ENCODE measurements around the gene KNDC1.

The KNDC1 gene

GRCh38 chr10:133156674-133157579 lies 3.1 kb upstream of the KNDC1 start:
- Histone ChIP-seq H3K27ac (ENCODE audit: low read depth, low read length) (no peak overlapping the region), H3K4me3 (ENCODE audit: low read depth, low read length) (no peak overlapping the region), H3K27me3 (ENCODE audit: insufficient read depth, low read length) (peaks cover 62% of the 10 kb centered on the region), H3K4me1 (ENCODE audit: control insufficient read depth, insufficient read depth, low read length, unreplicated experiment) (no peaks in the 10 kb centered on the region), H2AFZ (ENCODE audit: low read length, unreplicated experiment) (no peak overlapping the region), H3K79me2 (ENCODE audit: control insufficient read depth, insufficient read depth, low read length, unreplicated experiment) (no peaks in the 10 kb centered on the region), H3K36me3 (ENCODE audit: insufficient read depth, low read length) (no peaks in the 10 kb centered on the region)

GRCh38 chr10:133157662-133158436 lies 2.2 kb upstream of the KNDC1 start:
- Histone ChIP-seq H3K36me3 (ENCODE audit: insufficient read depth, low read length) (no peaks in the 10 kb centered on the region), H3K27me3 (ENCODE audit: insufficient read depth, low read length) (peaks cover 62% of the 10 kb centered on the region), H3K79me2 (ENCODE audit: control insufficient read depth, insufficient read depth, low read length, unreplicated experiment) (no peaks in the 10 kb centered on the region), H3K27ac (ENCODE audit: low read depth, low read length) (no peak overlapping the region), H3K4me3 (ENCODE audit: low read depth, low read length) (no peak overlapping the region), H2AFZ (ENCODE audit: low read length, unreplicated experiment) (no peak overlapping the region), H3K4me1 (ENCODE audit: control insufficient read depth, insufficient read depth, low read length, unreplicated experiment) (no peaks in the 10 kb centered on the region)

- H3K27ac ChIP-seq (ENCODE audit: low read depth, low read length), result no peak overlapping the region
- no peaks in the 10 kb centered on the region for H3K4me1 ChIP-seq (ENCODE audit: control insufficient read depth, insufficient read depth, low read length, unreplicated experiment)
- H3K27me3 ChIP-seq (ENCODE audit: insufficient read depth, low read length), result peaks cover 62% of the 10 kb centered on the region
- no peaks in the 10 kb centered on the region for H3K79me2 ChIP-seq (ENCODE audit: control insufficient read depth, insufficient read depth, low read length, unreplicated experiment)
- no peak overlapping the region for H3K4me3 ChIP-seq (ENCODE audit: low read depth, low read length)
- no peaks in the 10 kb centered on the region for H3K36me3 ChIP-seq (ENCODE audit: insufficient read depth, low read length)
- H2AFZ ChIP-seq (ENCODE audit: low read length, unreplicated experiment), result no peak overlapping the region
These were observed 1.6 kb upstream of the KNDC1 start for GRCh38 chr10:133158437-133158755.

GRCh38 chr10:133158756-133159610 lies 1.0 kb upstream of the KNDC1 start:
- H3K4me1 ChIP-seq (ENCODE audit: control insufficient read depth, insufficient read depth, low read length, unreplicated experiment), result no peaks in the 10 kb centered on the region
- H3K27me3 ChIP-seq (ENCODE audit: insufficient read depth, low read length), result peaks cover 58% of the 10 kb centered on the region
- no peak overlapping the region for H3K4me3 ChIP-seq (ENCODE audit: low read depth, low read length)
- H3K27ac ChIP-seq (ENCODE audit: low read depth, low read length), result no peak overlapping the region
- no peaks in the 10 kb centered on the region for H3K36me3 ChIP-seq (ENCODE audit: insufficient read depth, low read length)
- H2AFZ ChIP-seq (ENCODE audit: low read length, unreplicated experiment), result no peak overlapping the region
- no peaks in the 10 kb centered on the region for H3K79me2 ChIP-seq (ENCODE audit: control insufficient read depth, insufficient read depth, low read length, unreplicated experiment)

GRCh38 chr10:133159611-133159949 lies 439 bp upstream of the KNDC1 start:
- Histone ChIP-seq H3K4me3 (ENCODE audit: low read depth, low read length) (no peak overlapping the region), H3K27me3 (ENCODE audit: insufficient read depth, low read length) (peaks cover 52% of the 10 kb centered on the region), H3K36me3 (ENCODE audit: insufficient read depth, low read length) (no peaks in the 10 kb centered on the region), H2AFZ (ENCODE audit: low read length, unreplicated experiment) (no peak overlapping the region), H3K27ac (ENCODE audit: low read depth, low read length) (no peak overlapping the region), H3K4me1 (ENCODE audit: control insufficient read depth, insufficient read depth, low read length, unreplicated experiment) (no peaks in the 10 kb centered on the region), H3K79me2 (ENCODE audit: control insufficient read depth, insufficient read depth, low read length, unreplicated experiment) (no peaks in the 10 kb centered on the region)

- H3K27me3 ChIP-seq (ENCODE audit: insufficient read depth, low read length), result peaks cover 49% of the 10 kb centered on the region
- peak overlapping the region; percentile 60 for H2AFZ ChIP-seq (ENCODE audit: low read length, unreplicated experiment)
- no peaks in the 10 kb centered on the region for H3K79me2 ChIP-seq (ENCODE audit: control insufficient read depth, insufficient read depth, low read length, unreplicated experiment)
- H3K4me3 ChIP-seq (ENCODE audit: low read depth, low read length), result peak overlapping the region; percentile 78
- H3K4me1 ChIP-seq (ENCODE audit: control insufficient read depth, insufficient read depth, low read length, unreplicated experiment), result no peaks in the 10 kb centered on the region
- no peak overlapping the region for H3K27ac ChIP-seq (ENCODE audit: low read depth, low read length)
- H3K36me3 ChIP-seq (ENCODE audit: insufficient read depth, low read length), result no peaks in the 10 kb centered on the region
These were observed 930 bp downstream of the KNDC1 start for GRCh38 chr10:133160826-133161471.

- no peak overlapping the region for H3K27ac ChIP-seq (ENCODE audit: low read depth, low read length)
- H3K36me3 ChIP-seq (ENCODE audit: insufficient read depth, low read length), result no peaks in the 10 kb centered on the region
- H3K4me1 ChIP-seq (ENCODE audit: control insufficient read depth, insufficient read depth, low read length, unreplicated experiment), result no peaks in the 10 kb centered on the region
- peaks cover 50% of the 10 kb centered on the region for H3K27me3 ChIP-seq (ENCODE audit: insufficient read depth, low read length)
- H3K79me2 ChIP-seq (ENCODE audit: control insufficient read depth, insufficient read depth, low read length, unreplicated experiment), result no peaks in the 10 kb centered on the region
- no peak overlapping the region for H3K4me3 ChIP-seq (ENCODE audit: low read depth, low read length)
- no peak overlapping the region for H2AFZ ChIP-seq (ENCODE audit: low read length, unreplicated experiment)
These were observed 1.6 kb downstream of the KNDC1 start for GRCh38 chr10:133161486-133162109.

GRCh38 chr10:133162178-133162909 lies 2.3 kb downstream of the KNDC1 start:
- H3K36me3 ChIP-seq (ENCODE audit: insufficient read depth, low read length), result no peaks in the 10 kb centered on the region
- no peak overlapping the region for H2AFZ ChIP-seq (ENCODE audit: low read length, unreplicated experiment)
- H3K27me3 ChIP-seq (ENCODE audit: insufficient read depth, low read length), result peaks cover 53% of the 10 kb centered on the region
- H3K4me1 ChIP-seq (ENCODE audit: control insufficient read depth, insufficient read depth, low read length, unreplicated experiment), result no peaks in the 10 kb centered on the region
- H3K4me3 ChIP-seq (ENCODE audit: low read depth, low read length), result no peak overlapping the region
- H3K79me2 ChIP-seq (ENCODE audit: control insufficient read depth, insufficient read depth, low read length, unreplicated experiment), result no peaks in the 10 kb centered on the region
- H3K27ac ChIP-seq (ENCODE audit: low read depth, low read length), result no peak overlapping the region

GRCh38 chr10:133162910-133163856 lies 3.2 kb downstream of the KNDC1 start:
- no peak overlapping the region for H3K27ac ChIP-seq (ENCODE audit: low read depth, low read length)
- H3K27me3 ChIP-seq (ENCODE audit: insufficient read depth, low read length), result peaks cover 53% of the 10 kb centered on the region
- no peak overlapping the region for H2AFZ ChIP-seq (ENCODE audit: low read length, unreplicated experiment)
- H3K36me3 ChIP-seq (ENCODE audit: insufficient read depth, low read length), result no peaks in the 10 kb centered on the region
- no peaks in the 10 kb centered on the region for H3K79me2 ChIP-seq (ENCODE audit: control insufficient read depth, insufficient read depth, low read length, unreplicated experiment)
- H3K4me1 ChIP-seq (ENCODE audit: control insufficient read depth, insufficient read depth, low read length, unreplicated experiment), result no peaks in the 10 kb centered on the region
- H3K4me3 ChIP-seq (ENCODE audit: low read depth, low read length), result no peak overlapping the region
